Measurements from ENCODE around the gene ASAP2. TPM values are rescaled to one million over a fixed set of nuclear protein-coding genes. Genes with fewer than 3 reads are reported as not detected.

ASAP2 gene
- total RNA-seq, 2 donors from 2014 or later, result 9.2 to 17.8 TPM

- Histone ChIP-seq H3K27ac (no peak overlapping the region), H3K9me3 (no peaks in the 10 kb centered on the region), H3K4me3 (no peak overlapping the region), H3K36me3 (no peaks in the 10 kb centered on the region), H3K27me3 (replicated peaks; ENCODE audit: insufficient read depth) (no peaks in the 10 kb centered on the region), H3K4me1 (replicated peaks) (no peaks in the 10 kb centered on the region)
- WGBS, result 87% methylated on average over 1 of the region's 1 CpG
- DNase-seq (ENCODE audit: low spot score), result no peak
- TF ChIP-seq POLR2AphosphoS5 (IDR thresholded peaks at IDR 0.05) (no peak), CTCF (IDR thresholded peaks at IDR 0.05) (no peak), POLR2A (IDR thresholded peaks at IDR 0.05) (no peak)
- intact Hi-C loops (cut with DNase I), result no loop called here
Measured at GRCh38 chr2:9360110-9360509, 153.5 kb downstream of the ASAP2 start.

GRCh38 chr2:9360701-9361100 is 154.1 kb downstream of the ASAP2 start:
- Histone ChIP-seq H3K4me3 (no peak overlapping the region), H3K36me3 (no peaks in the 10 kb centered on the region), H3K9me3 (no peaks in the 10 kb centered on the region), H3K27me3 (replicated peaks; ENCODE audit: insufficient read depth) (no peaks in the 10 kb centered on the region), H3K4me1 (replicated peaks) (no peaks in the 10 kb centered on the region), H3K27ac (no peak overlapping the region)
- intact Hi-C loops (cut with DNase I), result no loop called here
- TF ChIP-seq POLR2AphosphoS5 (IDR thresholded peaks at IDR 0.05) (no peak), CTCF (IDR thresholded peaks at IDR 0.05) (no peak), POLR2A (IDR thresholded peaks at IDR 0.05) (no peak)
- no peak for DNase-seq (ENCODE audit: low spot score)
- 92% methylated on average over 2 of the region's 2 CpGs for WGBS

GRCh38 chr2:9364373-9364772 is 157.8 kb downstream of the ASAP2 start:
- no peak overlapping the region for H3K4me3 ChIP-seq

GRCh38 chr2:9364791-9365497 is 158.3 kb downstream of the ASAP2 start:
- no peaks in the 10 kb centered on the region for H3K27me3 ChIP-seq (replicated peaks; ENCODE audit: insufficient read depth)
- no peak for DNase-seq (ENCODE audit: low spot score)
- no peak overlapping the region for H3K27ac ChIP-seq
- 67% methylated on average over 4 of the region's 4 CpGs for WGBS
- no peak overlapping the region for H3K4me3 ChIP-seq
- TF ChIP-seq POLR2AphosphoS5 (IDR thresholded peaks at IDR 0.05) (no peak), POLR2A (IDR thresholded peaks at IDR 0.05) (no peak), CTCF (IDR thresholded peaks at IDR 0.05) (no peak)
- H3K4me1 ChIP-seq (replicated peaks), result no peaks in the 10 kb centered on the region
- intact Hi-C loops (cut with DNase I), result no loop called here
- no peaks in the 10 kb centered on the region for H3K36me3 ChIP-seq
- H3K9me3 ChIP-seq, result no peaks in the 10 kb centered on the region

More at GRCh38 chr2:9364373-9364772, 157.8 kb downstream of the ASAP2 start:
- H3K27ac ChIP-seq, result no peak overlapping the region
- WGBS, result 69% methylated on average over 4 of the region's 4 CpGs
- H3K27me3 ChIP-seq (replicated peaks; ENCODE audit: insufficient read depth), result no peaks in the 10 kb centered on the region
- no peak for TF ChIP-seq POLR2AphosphoS5 (IDR thresholded peaks at IDR 0.05)
- no peak for TF ChIP-seq POLR2A (IDR thresholded peaks at IDR 0.05)
- no peak for TF ChIP-seq CTCF (IDR thresholded peaks at IDR 0.05)
- H3K9me3 ChIP-seq, result no peaks in the 10 kb centered on the region
- H3K4me1 ChIP-seq (replicated peaks), result no peaks in the 10 kb centered on the region
- intact Hi-C loops (cut with DNase I), result no loop called here
- no peak for DNase-seq (ENCODE audit: low spot score)
- no peaks in the 10 kb centered on the region for H3K36me3 ChIP-seq

GRCh38 chr2:9365498-9366019 is 158.9 kb downstream of the ASAP2 start:
- intact Hi-C loops (cut with DNase I), result no loop called here
- Histone ChIP-seq H3K4me1 (replicated peaks) (no peaks in the 10 kb centered on the region), H3K27me3 (replicated peaks; ENCODE audit: insufficient read depth) (no peaks in the 10 kb centered on the region), H3K36me3 (no peaks in the 10 kb centered on the region), H3K27ac (no peak overlapping the region), H3K4me3 (no peak overlapping the region), H3K9me3 (no peaks in the 10 kb centered on the region)
- DNase-seq (ENCODE audit: low spot score), result no peak
- no peak for TF ChIP-seq CTCF (IDR thresholded peaks at IDR 0.05)
- 86% methylated on average over 8 of the region's 8 CpGs for WGBS
